Cardiac fibroblast (primary cell): ENCODE data around the gene ATRX.
"Not testable (repeated sequence)": the region's sequence is repeated elsewhere in the genome, so short reads cannot be mapped to it uniquely, and the experiment has no call there.

ENCODE experiments used
- DNase-seq, 2 donors: peaks; one replicate each; pipeline versions ENCODE4 v3.0.0 to v3.0.0-alpha.2; 2010; ENCODE audit warnings: low read depth in 2 of 2
- H3K4me3 ChIP-seq, 2 donors: replicated peaks in 1 of 2; 1 replicate in 1 of 2; 2 replicates in 1 of 2; pipeline ENCODE4 v1.5.1; 2011; ENCODE audit warnings: low read depth in 2 of 2, low read length in 2 of 2, mild to moderate bottlenecking in 2 of 2, moderate library complexity in 1 of 2
- TF ChIP-seq, protein P1 (sequence below): IDR thresholded peaks from one replicate; pipeline ENCODE4 v1.5.1; 2011; ENCODE audit warnings: low read depth, mild to moderate bottlenecking, low read length, inconsistent platforms

Gene ATRX

DNA sequence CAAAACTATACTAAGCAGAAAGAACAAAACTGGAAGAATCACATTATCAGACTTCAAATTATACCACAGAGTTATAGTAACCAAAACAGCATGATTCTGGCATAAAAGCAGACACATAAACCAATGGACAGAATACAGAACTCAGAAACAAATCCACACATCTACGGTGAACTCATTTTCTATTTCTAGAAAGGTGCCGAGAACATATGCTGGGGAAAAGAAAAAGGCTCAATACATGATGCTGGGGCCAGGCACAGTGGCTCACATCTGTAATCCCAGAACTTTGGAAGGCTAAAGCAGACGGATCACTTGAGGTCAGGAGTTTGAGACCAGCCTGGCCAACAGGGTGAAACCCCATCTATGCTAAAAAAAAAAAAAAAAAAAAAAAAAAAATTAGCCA lies 52.7 kb downstream of the ATRX start:
- DNase-seq, result no peak
- no peak overlapping the region for H3K4me3 ChIP-seq
- TF ChIP-seq, protein P1, sequence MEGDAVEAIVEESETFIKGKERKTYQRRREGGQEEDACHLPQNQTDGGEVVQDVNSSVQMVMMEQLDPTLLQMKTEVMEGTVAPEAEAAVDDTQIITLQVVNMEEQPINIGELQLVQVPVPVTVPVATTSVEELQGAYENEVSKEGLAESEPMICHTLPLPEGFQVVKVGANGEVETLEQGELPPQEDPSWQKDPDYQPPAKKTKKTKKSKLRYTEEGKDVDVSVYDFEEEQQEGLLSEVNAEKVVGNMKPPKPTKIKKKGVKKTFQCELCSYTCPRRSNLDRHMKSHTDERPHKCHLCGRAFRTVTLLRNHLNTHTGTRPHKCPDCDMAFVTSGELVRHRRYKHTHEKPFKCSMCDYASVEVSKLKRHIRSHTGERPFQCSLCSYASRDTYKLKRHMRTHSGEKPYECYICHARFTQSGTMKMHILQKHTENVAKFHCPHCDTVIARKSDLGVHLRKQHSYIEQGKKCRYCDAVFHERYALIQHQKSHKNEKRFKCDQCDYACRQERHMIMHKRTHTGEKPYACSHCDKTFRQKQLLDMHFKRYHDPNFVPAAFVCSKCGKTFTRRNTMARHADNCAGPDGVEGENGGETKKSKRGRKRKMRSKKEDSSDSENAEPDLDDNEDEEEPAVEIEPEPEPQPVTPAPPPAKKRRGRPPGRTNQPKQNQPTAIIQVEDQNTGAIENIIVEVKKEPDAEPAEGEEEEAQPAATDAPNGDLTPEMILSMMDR, result no peak

DNA sequence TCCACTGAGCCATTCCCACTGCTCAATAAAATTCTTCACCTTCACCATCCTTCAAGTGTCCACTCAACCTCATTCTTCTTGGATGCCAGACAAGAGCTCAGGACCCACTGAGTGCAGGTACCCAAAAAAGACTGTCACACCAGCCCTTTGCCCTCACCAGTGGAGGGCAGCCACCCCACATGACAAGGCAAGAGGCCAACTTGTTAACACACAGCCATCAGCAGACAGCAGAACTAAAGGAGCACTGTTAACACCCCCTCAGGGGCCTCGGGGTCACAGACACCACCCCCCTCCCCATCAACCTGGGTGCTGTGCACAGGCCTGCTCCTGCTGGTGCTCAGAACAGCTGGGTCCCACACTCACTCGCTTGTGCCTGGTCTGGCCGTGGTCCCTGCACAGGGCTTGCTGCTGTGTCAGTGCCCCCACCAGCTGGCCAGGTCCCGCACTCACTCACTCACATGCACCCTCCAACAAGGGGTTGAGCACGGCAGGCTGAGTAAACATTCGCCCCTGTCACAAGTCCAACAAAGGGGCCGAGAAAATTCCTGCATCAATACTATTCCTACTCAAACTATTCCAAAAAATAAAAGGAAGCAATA lies 54.1 kb downstream of the ATRX start:
- no peak overlapping the region for H3K4me3 ChIP-seq
- TF ChIP-seq, protein P1, result no peak
- no peak for DNase-seq

DNA sequence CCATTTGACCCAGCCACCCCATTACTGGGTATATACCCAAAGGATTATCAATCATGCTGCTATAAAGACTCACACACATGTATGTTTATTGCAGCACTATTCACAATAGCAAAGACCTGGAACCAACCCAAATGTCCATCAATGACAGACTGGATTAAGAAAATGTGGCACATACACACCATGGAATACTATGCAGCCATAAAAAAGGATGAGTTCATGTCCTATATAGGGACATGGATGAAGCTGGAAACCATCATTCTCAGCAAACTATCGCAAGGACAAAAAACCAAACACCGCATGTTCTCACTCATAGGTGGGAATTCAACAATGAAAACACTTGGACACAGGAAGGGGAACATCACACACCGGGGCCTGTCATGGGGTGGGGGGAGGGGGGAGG lies 59.9 kb downstream of the ATRX start:
- H3K4me3 ChIP-seq, DNase-seq: not testable (repeated sequence)

DNA sequence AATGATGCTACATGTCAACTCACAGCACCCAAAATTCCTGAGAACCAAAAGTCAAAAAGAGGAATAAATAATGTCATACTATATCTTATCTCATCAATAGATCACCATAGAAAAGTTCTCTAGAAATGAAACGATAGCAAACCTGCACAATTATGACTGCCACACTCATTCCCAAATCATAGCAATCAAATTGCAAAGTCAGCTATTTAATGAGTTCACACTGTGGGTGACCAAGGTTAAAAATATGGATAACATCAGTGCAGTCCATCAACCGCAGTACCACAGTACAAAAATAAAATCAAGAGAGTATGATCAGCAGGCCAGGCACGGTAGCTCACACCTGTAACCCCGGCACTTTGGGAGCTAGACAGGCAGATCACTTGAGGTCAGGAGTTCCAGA lies 62.3 kb downstream of the ATRX start:
- TF ChIP-seq, protein P1, result no peak
- no peak for DNase-seq
- H3K4me3 ChIP-seq, result no peak overlapping the region

DNA sequence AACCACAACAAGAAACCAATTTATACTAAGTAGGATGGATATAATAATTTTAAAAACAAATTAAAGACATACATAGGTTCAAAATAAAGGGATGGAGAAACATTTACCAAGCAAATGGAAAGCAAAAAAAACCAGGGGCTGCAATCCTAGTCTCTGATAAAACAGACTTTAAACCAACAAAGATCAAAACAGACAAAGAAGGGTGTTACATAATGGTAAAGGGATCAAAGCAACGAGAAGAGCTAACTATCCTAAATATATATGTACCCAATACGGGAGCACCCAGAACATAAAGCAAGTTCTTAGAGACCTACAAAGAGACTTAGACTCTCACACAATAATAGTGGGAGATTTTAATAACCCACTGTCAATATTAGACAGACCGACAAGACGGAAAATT lies 66.6 kb downstream of the ATRX start:
- TF ChIP-seq, protein P1, result no peak
- H3K4me3 ChIP-seq, result no peak overlapping the region
- no peak for DNase-seq

DNA sequence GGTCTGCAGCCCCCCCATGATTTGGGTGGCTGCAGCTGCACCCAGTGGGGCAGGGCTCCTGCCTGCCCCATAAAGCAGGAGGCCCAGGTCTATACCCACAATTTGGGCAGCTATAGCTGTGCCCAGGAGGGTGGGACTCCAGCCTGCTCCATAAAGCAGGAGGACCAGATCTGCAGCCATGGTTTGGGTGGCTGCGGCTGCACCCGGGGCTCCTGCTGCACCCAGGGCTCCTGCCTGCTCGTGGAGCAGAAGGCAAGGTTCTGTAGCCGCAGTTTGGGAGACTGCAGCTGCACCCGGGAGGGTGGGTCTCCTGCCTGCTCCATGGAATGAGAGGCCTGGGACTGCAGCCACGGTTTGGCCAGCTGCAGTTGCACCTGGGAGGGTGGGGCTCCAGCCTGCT lies 81.1 kb downstream of the ATRX start:
- no peak for DNase-seq
- no peak overlapping the region for H3K4me3 ChIP-seq
- TF ChIP-seq, protein P1, result no peak

DNA sequence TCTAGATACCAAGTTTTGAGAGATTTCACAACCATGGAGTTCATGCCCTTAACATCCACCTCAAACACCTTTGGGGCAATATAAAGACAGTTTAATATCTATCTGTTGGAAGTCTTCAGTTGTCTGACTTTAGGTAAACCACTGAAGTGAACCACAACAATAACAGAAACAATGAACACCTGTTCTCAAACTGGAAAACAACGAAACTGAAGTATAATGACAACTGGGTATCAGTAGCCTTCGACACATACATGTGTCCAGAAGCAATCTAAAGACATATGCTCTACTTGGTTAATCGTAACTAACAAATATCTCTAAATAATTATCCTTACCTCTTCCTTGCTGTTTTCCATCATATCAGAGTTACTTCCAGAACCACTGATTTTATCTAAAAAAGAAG lies 87.8 kb downstream of the ATRX start:
- no peak overlapping the region for H3K4me3 ChIP-seq
- no peak for DNase-seq
- TF ChIP-seq, protein P1, result no peak
